PFSK-1 (cell line): ENCODE results near the gene SERGEF.

ENCODE experiments used
- FOXP2 ChIP-seq: optimal IDR thresholded peaks from 2 replicates; pipeline ENCODE3; 2011; ENCODE audit warnings: borderline replicate concordance, control low read depth, inconsistent platforms; ENCODE audit not compliant: insufficient read depth; ENCODE audit errors: extremely low read length, extremely low read depth
- POLR2AphosphoS5 ChIP-seq: IDR thresholded peaks from 2 replicates; pipeline ENCODE4 v1.6.1; 2012; ENCODE audit warnings: low read depth, mild to moderate bottlenecking, control low read depth, low read length, moderate library complexity
- SIN3A ChIP-seq: IDR thresholded peaks from 2 replicates; pipeline ENCODE4 v1.6.1; 2012; ENCODE audit warnings: mild to moderate bottlenecking, low read length, moderate library complexity, borderline replicate concordance; ENCODE audit not compliant: insufficient read depth
- TF ChIP-seq, protein P1 (sequence below), 2 experiments: IDR thresholded peaks; 2 replicates each; pipeline versions ENCODE4 v1.6.1 to v1.8.0; 2011 to 2012; ENCODE audit warnings: low read depth in 2 of 2, low read length in 2 of 2, control low read depth in 1 of 2, inconsistent platforms in 1 of 2, mild to moderate bottlenecking in 1 of 2, moderate library complexity in 1 of 2; ENCODE audit not compliant: insufficient read depth in 1 of 2

- no peak for TF ChIP-seq POLR2AphosphoS5
- TF ChIP-seq, protein P1, sequence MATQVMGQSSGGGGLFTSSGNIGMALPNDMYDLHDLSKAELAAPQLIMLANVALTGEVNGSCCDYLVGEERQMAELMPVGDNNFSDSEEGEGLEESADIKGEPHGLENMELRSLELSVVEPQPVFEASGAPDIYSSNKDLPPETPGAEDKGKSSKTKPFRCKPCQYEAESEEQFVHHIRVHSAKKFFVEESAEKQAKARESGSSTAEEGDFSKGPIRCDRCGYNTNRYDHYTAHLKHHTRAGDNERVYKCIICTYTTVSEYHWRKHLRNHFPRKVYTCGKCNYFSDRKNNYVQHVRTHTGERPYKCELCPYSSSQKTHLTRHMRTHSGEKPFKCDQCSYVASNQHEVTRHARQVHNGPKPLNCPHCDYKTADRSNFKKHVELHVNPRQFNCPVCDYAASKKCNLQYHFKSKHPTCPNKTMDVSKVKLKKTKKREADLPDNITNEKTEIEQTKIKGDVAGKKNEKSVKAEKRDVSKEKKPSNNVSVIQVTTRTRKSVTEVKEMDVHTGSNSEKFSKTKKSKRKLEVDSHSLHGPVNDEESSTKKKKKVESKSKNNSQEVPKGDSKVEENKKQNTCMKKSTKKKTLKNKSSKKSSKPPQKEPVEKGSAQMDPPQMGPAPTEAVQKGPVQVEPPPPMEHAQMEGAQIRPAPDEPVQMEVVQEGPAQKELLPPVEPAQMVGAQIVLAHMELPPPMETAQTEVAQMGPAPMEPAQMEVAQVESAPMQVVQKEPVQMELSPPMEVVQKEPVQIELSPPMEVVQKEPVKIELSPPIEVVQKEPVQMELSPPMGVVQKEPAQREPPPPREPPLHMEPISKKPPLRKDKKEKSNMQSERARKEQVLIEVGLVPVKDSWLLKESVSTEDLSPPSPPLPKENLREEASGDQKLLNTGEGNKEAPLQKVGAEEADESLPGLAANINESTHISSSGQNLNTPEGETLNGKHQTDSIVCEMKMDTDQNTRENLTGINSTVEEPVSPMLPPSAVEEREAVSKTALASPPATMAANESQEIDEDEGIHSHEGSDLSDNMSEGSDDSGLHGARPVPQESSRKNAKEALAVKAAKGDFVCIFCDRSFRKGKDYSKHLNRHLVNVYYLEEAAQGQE (IDR thresholded peaks at IDR 0.05; ENCODE audit: insufficient read depth in 1 of 2, low read depth in 2 of 2, low read length in 2 of 2): no peak
- TF ChIP-seq SIN3A: no peak
- TF ChIP-seq FOXP2: no peak
These were observed 83.7 kb downstream of the SERGEF start for GRCh38 chr11:17929171-17929570.
